ENCODE results near the gene TENM4.

TENM4 gene

GRCh38 chr11:79466411-79466810, 25.6 kb upstream of the TENM4 start:
- Histone ChIP-seq H3K36me3 (replicated peaks) (no peaks in the 10 kb centered on the region), H3K9me3 (no peaks in the 10 kb centered on the region), H3K27me3 (ENCODE audit: low read depth) (no peaks in the 10 kb centered on the region), H3K4me1 (peaks cover 13% of the 10 kb centered on the region), H3K4me3 (no peak overlapping the region)
- in situ Hi-C loops (cut with MboI; ENCODE audit: low sequenced_read_pairs): no loop called here
- DNase-seq (ENCODE audit: low spot score in 2 of 2): no peak

GRCh38 chr11:79465160-79465559, 24.3 kb upstream of the TENM4 start:
- DNase-seq (ENCODE audit: low spot score in 2 of 2): no peak
- in situ Hi-C loops (cut with MboI; ENCODE audit: low sequenced_read_pairs): no loop called here
- H3K9me3 ChIP-seq: no peaks in the 10 kb centered on the region

GRCh38 chr11:79461666-79462645, 21.1 kb upstream of the TENM4 start:
- no peaks in the 10 kb centered on the region for H3K9me3 ChIP-seq
- H3K27me3 ChIP-seq (ENCODE audit: low read depth): no peaks in the 10 kb centered on the region; the same call in 1 of the 2 replicates
- in situ Hi-C loops (cut with MboI; ENCODE audit: low sequenced_read_pairs): no loop called here
- peaks cover 18% of the 10 kb centered on the region for H3K4me1 ChIP-seq
- DNase-seq (ENCODE audit: low spot score in 2 of 2): no peak
- H3K36me3 ChIP-seq (replicated peaks): no peaks in the 10 kb centered on the region
- H3K4me3 ChIP-seq: no peak overlapping the region

More at GRCh38 chr11:79465160-79465559, 24.3 kb upstream of the TENM4 start:
- Histone ChIP-seq H3K4me1 (peaks cover 22% of the 10 kb centered on the region), H3K27me3 (ENCODE audit: low read depth) (no peaks in the 10 kb centered on the region; the same call in 1 of the 2 replicates), H3K36me3 (replicated peaks) (no peaks in the 10 kb centered on the region), H3K4me3 (no peak overlapping the region)

- no peaks in the 10 kb centered on the region; the same call in 1 of the 2 replicates for H3K27me3 ChIP-seq (ENCODE audit: low read depth)
- in situ Hi-C loops (cut with MboI; ENCODE audit: low sequenced_read_pairs): no loop called here
- no peaks in the 10 kb centered on the region for H3K9me3 ChIP-seq
- peaks cover 18% of the 10 kb centered on the region for H3K4me1 ChIP-seq
- DNase-seq (ENCODE audit: low spot score in 2 of 2): peak; percentile 73
- H3K4me3 ChIP-seq: no peak overlapping the region
- H3K36me3 ChIP-seq (replicated peaks): no peaks in the 10 kb centered on the region
Observed at GRCh38 chr11:79461144-79461543, 20.3 kb upstream of the TENM4 start.

- in situ Hi-C loops (cut with MboI; ENCODE audit: low sequenced_read_pairs): no loop called here
- Histone ChIP-seq H3K4me1 (peaks cover 26% of the 10 kb centered on the region), H3K9me3 (no peaks in the 10 kb centered on the region), H3K36me3 (replicated peaks) (no peaks in the 10 kb centered on the region), H3K4me3 (no peak overlapping the region), H3K27me3 (ENCODE audit: low read depth) (no peaks in the 10 kb centered on the region; the same call in 1 of the 2 replicates)
- no peak for DNase-seq (ENCODE audit: low spot score in 2 of 2)
Observed at GRCh38 chr11:79458709-79459108, 17.9 kb upstream of the TENM4 start.

- Histone ChIP-seq H3K9me3 (no peaks in the 10 kb centered on the region), H3K27me3 (ENCODE audit: low read depth) (no peaks in the 10 kb centered on the region; the same call in 1 of the 2 replicates), H3K4me1 (peaks cover 26% of the 10 kb centered on the region), H3K4me3 (no peak overlapping the region), H3K36me3 (replicated peaks) (no peaks in the 10 kb centered on the region)
- in situ Hi-C loops (cut with MboI; ENCODE audit: low sequenced_read_pairs): no loop called here
- no peak for DNase-seq (ENCODE audit: low spot score in 2 of 2)
Observed at GRCh38 chr11:79456501-79456900, 15.7 kb upstream of the TENM4 start.

GRCh38 chr11:79453617-79454016, 12.8 kb upstream of the TENM4 start:
- no peak for DNase-seq (ENCODE audit: low spot score in 2 of 2)
- no peaks in the 10 kb centered on the region for H3K27me3 ChIP-seq (ENCODE audit: low read depth)
- no peak overlapping the region for H3K4me3 ChIP-seq
- peaks cover 14% of the 10 kb centered on the region for H3K4me1 ChIP-seq
- H3K9me3 ChIP-seq: no peaks in the 10 kb centered on the region
- H3K36me3 ChIP-seq (replicated peaks): no peaks in the 10 kb centered on the region
- in situ Hi-C loops (cut with MboI; ENCODE audit: low sequenced_read_pairs): no loop called here

GRCh38 chr11:79449040-79449439, 8.2 kb upstream of the TENM4 start:
- Histone ChIP-seq H3K36me3 (replicated peaks) (no peaks in the 10 kb centered on the region), H3K4me1 (peaks cover 7% of the 10 kb centered on the region), H3K9me3 (no peaks in the 10 kb centered on the region), H3K27me3 (ENCODE audit: low read depth) (no peaks in the 10 kb centered on the region), H3K4me3 (no peak overlapping the region)
- no peak for DNase-seq (ENCODE audit: low spot score in 2 of 2)
- in situ Hi-C loops (cut with MboI; ENCODE audit: low sequenced_read_pairs): no loop called here

- Histone ChIP-seq H3K4me1 (no peaks in the 10 kb centered on the region), H3K36me3 (replicated peaks) (no peaks in the 10 kb centered on the region), H3K9me3 (no peaks in the 10 kb centered on the region), H3K27me3 (ENCODE audit: low read depth) (no peaks in the 10 kb centered on the region), H3K4me3 (no peak overlapping the region)
- in situ Hi-C loops (cut with MboI; ENCODE audit: low sequenced_read_pairs): no loop called here
- no peak for DNase-seq (ENCODE audit: low spot score in 2 of 2)
Observed at GRCh38 chr11:79447038-79447786, 6.4 kb upstream of the TENM4 start.

GRCh38 chr11:79444923-79445322, 4.1 kb upstream of the TENM4 start:
- Histone ChIP-seq H3K4me3 (no peak overlapping the region), H3K27me3 (ENCODE audit: low read depth) (no peaks in the 10 kb centered on the region), H3K9me3 (no peaks in the 10 kb centered on the region), H3K4me1 (peaks cover 5% of the 10 kb centered on the region), H3K36me3 (replicated peaks) (no peaks in the 10 kb centered on the region)
- in situ Hi-C loops (cut with MboI; ENCODE audit: low sequenced_read_pairs): no loop called here
- no peak for DNase-seq (ENCODE audit: low spot score in 2 of 2)

- Histone ChIP-seq H3K36me3 (replicated peaks) (no peaks in the 10 kb centered on the region), H3K4me3 (peak overlapping the region; percentile 91), H3K9me3 (no peaks in the 10 kb centered on the region), H3K27me3 (ENCODE audit: low read depth) (no peaks in the 10 kb centered on the region), H3K4me1 (peaks cover 12% of the 10 kb centered on the region)
- DNase-seq (ENCODE audit: low spot score in 2 of 2): peak in 1 of 2 experiments; percentile 18
- in situ Hi-C loops (cut with MboI; ENCODE audit: low sequenced_read_pairs): no loop called here
Observed at GRCh38 chr11:79441461-79441875, 638 bp upstream of the TENM4 start.

GRCh38 chr11:79439886-79440570, 802 bp downstream of the TENM4 start:
- Histone ChIP-seq H3K27me3 (ENCODE audit: low read depth) (no peaks in the 10 kb centered on the region), H3K4me1 (peaks cover 21% of the 10 kb centered on the region), H3K4me3 (peak overlapping the region; percentile 91), H3K9me3 (no peaks in the 10 kb centered on the region), H3K36me3 (replicated peaks) (no peaks in the 10 kb centered on the region)
- DNase-seq (ENCODE audit: low spot score in 2 of 2): peak in 1 of 2 experiments; percentile 63
- in situ Hi-C loops (cut with MboI; ENCODE audit: low sequenced_read_pairs): no loop called here

- in situ Hi-C loops (cut with MboI; ENCODE audit: low sequenced_read_pairs): no loop called here
- Histone ChIP-seq H3K36me3 (replicated peaks) (no peaks in the 10 kb centered on the region), H3K4me1 (peaks cover 21% of the 10 kb centered on the region), H3K27me3 (ENCODE audit: low read depth) (no peaks in the 10 kb centered on the region), H3K4me3 (peak overlapping the region; percentile 91), H3K9me3 (no peaks in the 10 kb centered on the region)
- peak; percentile 32 to 47 for DNase-seq (ENCODE audit: low spot score in 2 of 2)
Observed at GRCh38 chr11:79439410-79439885, 1.4 kb downstream of the TENM4 start.

Data from HAP-1 (cell line).